ENCODE data around the gene GRK3.

DNA sequence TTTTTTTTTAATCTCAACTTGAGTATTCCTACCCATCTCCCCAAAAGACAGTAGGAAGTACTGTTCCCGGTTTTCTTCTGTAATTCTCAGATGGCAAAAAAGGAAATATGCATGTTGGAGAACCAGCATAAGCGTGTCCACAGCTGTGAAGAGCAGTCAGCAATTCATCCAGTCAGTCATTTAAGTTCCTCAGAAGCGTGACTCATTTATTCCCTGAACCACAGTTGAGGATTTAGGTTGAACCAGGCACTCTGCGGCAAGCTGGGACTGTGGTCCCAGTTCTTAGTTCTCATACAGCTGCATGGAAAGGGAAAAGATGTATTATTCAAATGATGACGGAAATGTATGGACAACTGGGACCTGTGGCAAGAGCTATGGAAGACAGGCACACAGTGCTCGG, 116.5 kb downstream of the GRK3 start:
- TF ChIP-seq CTCF (IDR thresholded peaks at IDR 0.05; ENCODE audit: low read depth, low read length, poor library complexity, severe bottlenecking) (no peak), EZH2phosphoT487 (IDR thresholded peaks at IDR 0.05; ENCODE audit: borderline replicate concordance, low read length) (no peak)

Measured in DOHH2 (cell line).